ENCODE measurements around the gene NUFIP1.
A peak's percentile ranks its signal among the peaks of the same experiment; 100 is the strongest.
"Not testable (repeated sequence)": the region's sequence is repeated elsewhere in the genome, so short reads cannot be mapped to it uniquely, and the experiment has no call there.

NUFIP1 gene

DNA sequence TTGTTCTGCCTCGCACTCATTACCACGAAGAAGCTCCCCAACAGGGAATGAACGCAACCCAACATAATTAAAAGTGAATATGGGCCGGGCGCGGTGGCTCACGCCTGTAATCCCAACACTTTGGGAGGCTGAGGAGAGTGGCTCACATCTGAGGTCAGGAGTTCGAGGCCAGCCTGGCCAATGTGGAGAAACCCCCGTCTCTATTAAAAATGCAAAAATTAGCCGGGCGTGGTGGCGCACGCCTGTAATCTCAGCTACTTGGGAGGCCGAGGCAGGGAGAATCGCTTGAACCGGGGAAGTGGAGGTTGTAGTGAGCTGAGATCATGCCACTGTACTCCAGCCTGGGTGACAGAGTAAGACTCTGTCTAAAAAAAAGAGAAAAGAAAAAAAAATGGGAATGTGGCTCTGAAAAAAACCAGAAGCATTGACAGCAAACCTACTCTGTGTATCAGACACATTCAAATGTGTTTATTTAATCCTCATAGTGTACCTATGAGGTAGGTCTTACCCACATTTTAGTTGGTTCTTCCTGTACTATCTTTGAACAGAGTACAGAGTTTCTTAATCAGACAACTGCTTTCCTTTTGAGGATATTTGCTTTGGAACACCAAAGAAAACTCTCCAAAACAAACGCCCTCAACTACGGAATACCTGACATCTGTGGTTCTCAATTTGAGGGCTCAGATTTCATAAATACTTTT is 70.0 kb downstream of the NUFIP1 start:
- no peak for DNase-seq (ENCODE audit: low read depth)

DNA sequence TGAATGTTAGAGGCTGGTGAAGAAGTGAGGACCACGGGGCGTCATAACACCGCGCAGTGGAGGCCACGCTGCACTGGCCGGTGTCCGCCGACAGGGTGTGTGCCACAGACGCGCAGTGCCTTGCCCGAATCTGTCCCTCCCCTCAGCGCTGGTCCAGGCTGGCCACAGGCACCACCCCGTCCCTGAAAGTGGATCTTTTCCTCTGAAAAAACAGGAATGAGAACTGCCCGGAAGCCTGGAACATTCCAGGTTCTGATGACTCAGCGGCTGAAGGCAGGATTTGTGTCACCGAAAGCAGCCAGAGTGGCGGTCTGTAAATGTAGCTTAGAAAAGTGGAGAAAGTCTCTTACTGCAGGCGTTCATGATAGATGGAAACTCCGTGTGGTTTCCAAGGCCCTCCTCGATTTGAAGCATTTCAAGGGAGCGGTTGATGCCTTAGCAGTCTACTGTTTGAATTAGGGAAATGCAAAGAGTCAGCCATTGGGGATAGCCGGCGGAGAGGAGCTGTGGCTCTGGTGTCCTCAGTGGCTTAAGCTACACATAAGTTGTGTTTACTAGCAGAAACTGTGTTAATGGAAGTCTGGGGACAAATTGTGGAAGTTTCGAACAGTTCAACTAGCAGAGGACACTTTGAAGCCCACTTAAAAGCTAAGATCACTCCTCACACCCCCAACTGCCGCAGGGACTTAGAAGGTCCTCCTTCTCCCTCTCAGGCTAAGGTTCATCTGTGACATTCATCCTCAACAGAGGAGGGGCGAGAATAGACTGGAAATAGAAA is 70.8 kb downstream of the NUFIP1 start:
- DNase-seq (ENCODE audit: low read depth) = peak; percentile 91

DNA sequence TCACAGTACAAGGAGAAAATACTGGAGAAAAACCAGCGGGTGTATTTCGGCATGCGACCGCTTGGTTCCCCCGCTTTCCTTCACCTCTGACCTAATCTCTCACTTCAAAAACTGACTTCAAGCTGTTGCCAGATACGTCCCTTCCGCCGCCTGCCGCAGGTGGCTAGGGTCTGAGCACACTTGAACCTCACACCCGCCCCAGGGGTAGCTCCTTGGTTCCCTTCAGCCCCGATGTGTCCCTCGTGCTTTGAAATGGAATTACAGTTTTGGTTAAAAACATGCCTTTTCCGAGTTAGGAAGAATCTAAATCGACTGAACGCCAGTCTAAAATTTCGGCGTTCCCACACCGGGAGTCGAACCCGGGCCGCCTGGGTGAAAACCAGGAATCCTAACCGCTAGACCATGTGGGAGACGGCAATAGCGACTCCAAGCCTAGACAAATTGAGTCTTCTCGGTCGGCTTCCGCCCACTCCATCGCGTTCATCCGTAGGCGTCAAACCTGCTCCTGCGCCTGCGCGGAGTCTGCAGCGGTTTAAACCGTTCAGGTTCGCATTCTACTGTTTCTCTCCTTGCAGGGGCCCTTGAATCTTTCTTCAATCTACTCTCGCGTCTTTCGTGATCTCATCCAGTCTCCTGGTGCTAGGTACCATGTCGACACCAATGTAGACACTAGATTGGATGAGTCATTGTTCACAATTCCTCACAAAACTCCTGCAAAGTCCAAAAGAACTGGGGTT is 71.5 kb downstream of the NUFIP1 start:
- peak; percentile 87 for DNase-seq (ENCODE audit: low read depth)

DNA sequence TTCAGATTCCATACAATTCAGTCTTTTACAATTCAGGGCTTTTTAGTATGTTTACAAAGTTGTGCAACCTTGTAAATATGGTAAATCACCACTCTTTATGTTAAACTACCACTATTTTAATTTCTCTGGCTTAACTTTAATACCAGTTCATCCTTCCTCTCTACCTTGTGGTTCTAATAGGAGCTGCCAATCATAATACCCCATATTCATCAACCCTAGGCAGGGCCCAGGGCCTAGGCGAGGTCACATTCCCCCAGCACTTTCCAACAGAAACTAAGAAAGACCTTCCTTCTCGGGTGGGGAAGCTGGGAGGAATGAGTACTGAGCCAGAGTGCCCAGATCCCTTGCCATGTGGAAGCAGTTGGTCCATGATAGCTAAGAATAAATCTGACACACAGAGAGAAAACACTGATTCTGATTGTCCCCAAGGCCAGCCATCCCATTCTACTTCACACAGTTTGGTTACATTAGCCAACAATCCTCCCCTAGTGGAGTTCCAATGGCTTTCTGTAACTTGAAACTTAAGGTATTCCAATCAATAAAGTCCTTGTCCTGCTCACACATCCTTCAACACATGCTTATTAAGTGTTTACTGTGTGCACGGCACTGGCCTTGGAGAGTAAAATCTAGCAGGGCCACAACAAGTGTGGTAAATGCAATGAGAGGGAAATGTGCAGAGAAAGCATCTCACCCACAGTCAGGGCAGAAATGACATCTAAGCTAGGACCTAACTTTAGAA is 76.8 kb downstream of the NUFIP1 start:
- no peak for DNase-seq (ENCODE audit: low read depth)

DNA sequence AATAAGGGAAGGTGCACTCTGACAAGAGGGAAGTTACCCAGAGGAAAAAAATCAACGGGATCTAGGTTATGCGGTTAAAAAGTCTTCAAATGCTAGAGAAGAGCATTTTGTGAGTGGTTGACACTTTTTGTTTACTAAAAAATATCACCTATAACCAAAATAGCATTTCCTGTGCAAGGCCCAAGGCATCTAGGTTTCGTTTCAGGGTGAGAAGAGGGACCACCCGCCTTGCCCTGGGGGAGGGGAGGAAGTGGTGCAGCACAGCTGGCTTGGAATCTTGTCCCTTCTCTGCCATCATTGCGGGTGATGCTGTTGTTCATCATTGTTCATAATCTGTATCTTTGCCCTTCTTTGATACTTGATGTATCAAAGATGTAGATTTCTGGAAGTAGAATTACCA is 80.6 kb downstream of the NUFIP1 start:
- no peak for DNase-seq (ENCODE audit: low read depth)

DNA sequence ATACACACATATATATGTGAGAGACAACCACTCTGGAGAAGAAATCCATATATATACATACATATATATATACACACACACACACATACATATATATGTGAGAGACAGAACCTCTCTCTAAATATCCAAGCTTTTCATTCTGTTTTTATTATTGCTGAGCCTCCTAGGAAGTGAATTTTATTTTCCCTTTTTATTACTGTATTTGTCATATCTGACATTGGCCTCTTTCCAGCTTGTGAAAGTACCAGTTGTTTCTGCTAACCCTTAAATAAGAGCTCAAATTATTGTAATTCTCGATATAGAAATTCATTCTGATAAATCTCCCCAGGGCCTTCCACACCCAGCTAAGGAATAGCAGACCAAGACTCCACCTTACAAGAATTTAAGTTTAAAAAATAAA is 81.0 kb downstream of the NUFIP1 start:
- DNase-seq (ENCODE audit: low read depth) = no peak

DNA sequence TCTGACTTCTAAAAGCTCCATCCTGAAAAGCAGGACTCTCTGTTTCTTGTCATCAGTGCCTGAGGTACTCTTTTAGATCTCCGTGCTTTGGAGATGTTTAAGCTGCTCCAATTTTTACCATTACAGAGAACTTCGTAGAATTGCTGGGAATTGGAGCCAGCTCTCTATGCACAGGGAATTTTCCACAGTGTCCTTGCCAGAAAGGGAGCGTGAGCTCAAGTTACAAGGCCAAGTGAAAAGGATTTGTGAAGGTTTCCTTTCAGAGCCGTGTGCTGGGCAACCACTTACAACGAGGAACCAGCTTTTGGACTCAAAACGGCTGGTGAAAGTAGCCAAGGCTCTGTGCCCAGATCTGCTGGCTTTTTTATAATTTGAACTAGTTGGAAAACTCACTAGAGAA is 82.6 kb downstream of the NUFIP1 start:
- DNase-seq (ENCODE audit: low read depth) = no peak

DNA sequence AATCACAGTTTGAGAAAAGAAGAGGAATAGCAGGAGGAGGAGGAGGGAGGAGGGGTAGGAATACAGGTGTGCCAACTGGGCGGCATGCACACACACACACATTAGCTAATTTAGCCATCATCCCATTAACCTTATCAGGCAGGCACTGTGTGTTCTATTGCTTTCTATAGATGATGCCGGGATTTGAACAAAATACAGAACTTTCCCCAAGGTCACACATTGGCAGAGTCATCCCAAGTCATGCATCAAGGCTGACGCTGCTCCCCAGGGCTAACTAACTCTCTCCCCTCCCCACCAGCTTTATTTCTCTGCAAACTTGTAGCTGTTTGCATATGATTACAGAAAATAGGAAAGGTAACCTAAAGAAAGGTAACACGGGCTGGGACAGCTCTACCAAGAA is 83.0 kb downstream of the NUFIP1 start:
- no peak for DNase-seq (ENCODE audit: low read depth)

DNA sequence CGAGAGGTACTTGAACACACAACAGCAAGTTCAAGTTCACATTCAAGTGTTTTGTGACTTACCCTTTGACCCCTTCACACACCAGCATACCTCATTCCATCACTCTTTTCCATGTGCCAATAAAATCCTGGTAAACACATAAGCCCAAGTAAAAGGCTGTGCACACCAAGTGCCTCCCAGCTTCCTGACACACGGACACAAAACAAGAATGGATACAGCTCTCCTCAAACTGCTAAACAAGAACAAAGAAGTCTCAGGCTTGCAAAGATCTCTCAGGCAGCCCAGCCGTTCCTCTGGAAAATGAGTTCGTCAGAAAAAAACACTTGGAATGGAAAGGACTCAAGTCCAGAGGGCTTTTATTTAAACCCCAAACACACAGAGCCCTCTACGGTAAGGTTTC is 83.7 kb downstream of the NUFIP1 start:
- no peak for DNase-seq (ENCODE audit: low read depth)

DNA sequence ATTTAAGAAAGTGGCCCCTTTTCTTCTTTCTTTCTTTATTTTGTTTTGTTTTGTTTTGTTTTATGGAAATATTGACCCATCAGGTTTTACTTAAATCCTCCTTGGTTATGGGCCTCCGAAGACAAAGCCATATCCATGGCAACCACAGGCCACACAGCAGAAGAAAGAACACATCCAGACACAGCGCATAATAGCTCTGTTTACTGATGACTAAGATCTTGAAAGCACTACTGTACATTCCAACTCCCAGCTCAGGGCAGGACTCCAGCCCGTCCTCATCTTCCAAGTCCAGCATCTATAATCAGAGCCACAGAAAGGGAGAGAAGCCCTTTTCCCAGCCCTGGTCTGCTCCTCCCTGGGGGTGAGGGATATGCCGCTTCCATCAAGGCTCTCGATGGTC is 84.3 kb downstream of the NUFIP1 start:
- DNase-seq (ENCODE audit: low read depth) = peak; percentile 98

DNA sequence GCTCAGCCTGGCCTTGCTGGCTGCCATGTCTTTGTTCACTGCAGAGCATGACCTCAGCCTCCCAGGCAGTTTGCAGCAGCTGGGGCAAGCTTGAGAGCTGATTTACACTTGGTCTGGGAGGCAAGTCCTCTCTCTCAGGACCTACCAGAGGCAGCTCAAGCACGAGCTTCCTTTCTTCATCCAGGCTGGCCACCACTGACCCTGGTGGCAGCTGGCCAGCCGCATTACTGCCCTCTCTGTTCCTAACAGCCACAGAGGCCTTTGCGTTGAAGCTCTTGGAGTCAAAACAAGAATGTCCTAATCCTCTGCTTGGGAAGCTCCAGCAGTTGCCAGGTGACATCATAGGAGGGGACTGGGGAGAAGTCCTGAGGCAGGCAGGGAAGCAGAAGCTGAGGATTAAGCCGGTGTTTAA is 85.7 kb downstream of the NUFIP1 start:
- DNase-seq (ENCODE audit: low read depth) = peak; percentile 94

DNA sequence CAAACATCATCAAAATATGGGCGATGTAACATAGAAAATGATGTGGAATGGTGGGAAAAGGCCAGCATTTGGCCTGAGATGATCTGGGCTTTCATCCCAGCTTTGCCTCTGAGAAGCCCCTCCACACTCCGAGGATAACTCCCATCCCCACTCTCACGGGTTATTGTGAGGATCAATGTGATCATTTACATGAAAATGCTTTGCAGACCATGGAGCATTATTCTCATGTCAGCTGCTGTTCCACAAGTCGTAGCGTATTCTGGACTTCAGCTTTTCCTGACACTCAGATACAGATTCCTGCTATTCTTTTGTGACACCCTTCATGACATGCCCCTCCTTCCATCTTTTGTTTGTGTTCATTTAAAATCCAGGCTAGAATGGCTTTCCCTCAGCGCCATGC is 86.5 kb downstream of the NUFIP1 start:
- DNase-seq (ENCODE audit: low read depth) = no peak

DNA sequence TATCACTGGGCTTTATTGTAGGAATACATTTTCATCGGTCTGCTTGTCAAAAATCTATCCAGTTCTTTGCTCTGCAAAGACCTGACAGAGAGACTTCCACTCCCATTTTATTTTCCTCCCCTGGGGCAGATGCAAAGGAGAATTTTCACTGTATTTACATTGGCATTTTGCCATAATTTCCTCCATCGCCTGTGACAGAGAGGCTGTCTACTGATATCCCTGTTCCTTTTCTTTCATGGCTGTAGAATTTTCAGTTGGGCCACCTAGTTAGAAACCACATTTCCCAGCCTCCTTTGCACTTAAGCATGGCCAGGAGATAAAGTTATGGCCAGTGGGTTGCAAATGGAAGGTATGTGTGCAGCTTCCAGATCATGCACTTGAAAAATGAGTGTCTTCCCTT is 89.3 kb downstream of the NUFIP1 start:
- DNase-seq (ENCODE audit: low read depth) = no peak

DNA sequence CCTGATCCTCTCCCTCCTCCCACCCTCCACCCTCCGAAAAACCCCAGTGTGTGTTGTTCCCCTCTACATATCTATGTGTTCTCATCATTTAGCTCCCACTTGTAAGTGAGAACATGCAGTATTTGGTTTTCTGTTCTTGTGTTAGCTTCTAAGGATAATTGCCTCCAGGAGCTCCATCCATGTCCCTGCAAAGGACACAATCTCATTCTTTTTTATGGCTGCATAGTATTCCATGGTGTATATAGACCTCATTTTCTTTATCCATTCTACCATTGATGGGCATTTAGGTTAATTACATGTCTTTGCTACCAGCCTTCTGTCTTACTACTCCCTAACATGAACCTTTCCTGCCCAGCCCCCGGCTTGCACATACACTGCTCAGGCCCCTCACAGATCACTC is 91.0 kb downstream of the NUFIP1 start:
- DNase-seq (ENCODE audit: low read depth) = not testable (repeated sequence)

DNA sequence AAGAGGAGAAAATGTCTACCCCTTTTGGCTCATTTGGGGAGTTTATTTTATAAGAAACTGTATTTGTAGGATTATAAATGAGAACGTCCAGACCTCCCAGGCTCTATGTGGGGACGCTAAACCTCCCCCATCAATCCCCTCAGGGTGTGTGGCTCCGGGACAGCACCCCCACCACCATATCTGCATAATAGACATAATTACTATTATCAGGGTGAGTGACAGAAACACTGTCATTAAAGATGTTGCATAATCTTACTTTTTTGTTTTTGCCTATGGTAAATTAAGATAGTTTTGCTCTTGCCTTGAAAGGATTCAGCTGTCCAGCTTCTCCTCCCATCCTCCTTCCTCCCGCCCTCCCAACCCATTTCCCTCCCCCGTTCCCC is 93.3 kb downstream of the NUFIP1 start:
- DNase-seq (ENCODE audit: low read depth) = no peak

DNA sequence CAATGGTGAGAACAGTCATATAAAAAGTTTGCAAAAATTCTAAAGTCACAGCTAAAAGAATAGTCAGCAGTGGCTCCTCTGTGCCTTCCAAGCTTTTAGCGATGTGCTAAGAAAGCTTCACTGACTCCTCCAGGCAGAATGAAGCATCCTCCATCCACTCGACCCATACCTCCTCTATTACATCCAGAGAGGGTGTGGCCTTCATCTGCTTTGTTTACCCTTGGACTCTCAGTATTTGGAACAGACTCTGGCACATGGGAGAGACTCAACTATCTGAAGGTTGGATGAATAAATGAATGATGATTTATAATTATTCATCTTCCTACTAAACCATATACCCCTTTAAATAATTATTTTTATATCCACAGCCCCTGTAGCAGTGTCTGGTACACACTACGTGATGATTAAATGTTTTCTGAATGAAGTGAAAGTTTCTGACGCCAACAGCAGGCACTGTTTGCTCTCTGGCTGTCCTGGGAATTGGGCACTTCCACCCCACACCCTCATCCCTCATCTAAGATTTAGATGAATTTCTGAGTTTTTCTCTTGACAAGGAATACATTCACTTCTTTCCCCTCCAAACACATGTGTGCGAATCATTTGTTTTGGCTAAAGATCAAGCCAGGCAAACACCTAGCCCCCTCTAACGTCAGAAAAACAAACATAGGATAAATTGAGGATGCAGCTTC is 93.9 kb downstream of the NUFIP1 start:
- DNase-seq (ENCODE audit: low read depth) = no peak

DNA sequence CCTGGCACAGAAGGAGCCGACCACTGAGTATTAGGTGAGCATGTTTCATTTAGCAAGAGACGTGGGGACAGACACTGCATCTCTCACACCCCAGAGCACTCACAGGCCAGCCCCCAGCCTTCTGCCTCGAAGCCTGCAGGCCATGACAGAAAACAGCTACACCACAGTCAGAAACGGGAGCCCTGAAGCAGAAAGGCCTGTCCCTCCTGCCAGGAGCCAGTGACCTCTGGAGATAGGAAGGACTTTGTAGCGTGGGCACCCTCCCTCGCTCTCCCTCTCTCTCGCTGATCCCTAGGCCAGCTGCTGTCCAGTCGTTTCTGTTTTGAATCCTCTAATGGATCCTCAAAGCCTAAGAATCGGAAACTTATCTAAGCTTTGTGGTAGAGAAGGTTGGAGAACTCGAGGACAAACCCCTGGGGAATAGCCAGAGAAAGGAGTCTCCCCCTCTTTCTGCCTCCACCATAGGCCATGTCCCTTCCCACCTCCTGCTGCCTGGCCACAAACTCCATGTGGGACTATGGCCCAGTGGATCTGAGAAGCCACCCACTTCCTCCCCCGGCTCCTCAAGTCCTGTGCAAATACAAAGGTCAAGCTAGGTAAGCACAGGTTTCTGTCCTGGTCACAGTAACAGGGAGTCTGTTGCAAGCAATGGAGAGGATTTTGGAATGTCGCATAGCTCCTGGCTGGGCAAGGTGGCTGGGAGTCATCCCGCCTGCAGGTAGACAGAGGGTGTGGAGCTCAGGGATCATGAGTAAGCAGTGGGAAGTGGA is 95.1 kb downstream of the NUFIP1 start:
- no peak for DNase-seq (ENCODE audit: low read depth)
